OCI-LY1 (cell line): ENCODE data around the gene LRP8.

Experiments used
- H2AFZ ChIP-seq: fragments of 200-600 bp; sonication (generic), shearing (Covaris generic); 2 replicates; pipeline ENCODE4 v1.6.0; 2014; ENCODE audit warnings: antibody characterized with exemption, mild to moderate bottlenecking, low read length
- H3F3A ChIP-seq: fragments of 200-600 bp; sonication (generic), shearing (Covaris generic); 2 replicates; pipeline ENCODE4 v1.6.0; 2014; ENCODE audit warnings: mild to moderate bottlenecking, antibody characterized with exemption, low read length, moderate library complexity; ENCODE audit not compliant: insufficient read depth
- H3K27ac ChIP-seq: fragments of 200-600 bp; sonication (generic); 2 replicates; pipeline ENCODE4 v1.5.1; 2014; ENCODE audit warnings: low read length, mixed run types, mild to moderate bottlenecking, low read depth; ENCODE audit not compliant: poor library complexity, severe bottlenecking
- H3K27me3 ChIP-seq: fragments of 200-600 bp; sonication (generic); 2 replicates; pipeline ENCODE4 v1.6.0; 2014; ENCODE audit warnings: antibody characterized with exemption, mild to moderate bottlenecking, low read length, moderate library complexity; ENCODE audit not compliant: insufficient read depth
- H3K36me3 ChIP-seq: fragments of 200-600 bp; sonication (generic); 2 replicates; pipeline ENCODE4 v1.6.1; 2014; ENCODE audit warnings: mild to moderate bottlenecking, antibody characterized with exemption, low read length, moderate library complexity, mixed read lengths; ENCODE audit not compliant: insufficient read depth
- H3K4me1 ChIP-seq: fragments of 200-600 bp; sonication (generic); 2 replicates; pipeline ENCODE4 v1.5.1; 2014; ENCODE audit warnings: mild to moderate bottlenecking, low read length, moderate library complexity; ENCODE audit not compliant: insufficient read depth, severe bottlenecking
- H3K4me2 ChIP-seq: fragments of 200-600 bp; sonication (generic), shearing (Covaris generic); 2 replicates; pipeline ENCODE4 v1.6.1; 2014; ENCODE audit warnings: low read length
- H3K4me3 ChIP-seq: fragments of 200-600 bp; sonication (generic); 2 replicates; pipeline ENCODE4 v1.5.1; 2014; ENCODE audit warnings: low read length, low read depth, mild to moderate bottlenecking, mixed read lengths; ENCODE audit not compliant: poor library complexity, severe bottlenecking
- H3K79me2 ChIP-seq: fragments of 200-600 bp; shearing (Covaris generic); 2 replicates; pipeline ENCODE4 v1.6.1; 2016; ENCODE audit warnings: mixed run types, low read length, mixed read lengths; ENCODE audit not compliant: insufficient read depth
- H3K9ac ChIP-seq: fragments of 200-600 bp; sonication (generic), shearing (Covaris generic); 2 replicates; pipeline ENCODE4 v1.6.1; 2014; ENCODE audit warnings: mild to moderate bottlenecking, low read length, mixed read lengths
- H3K9me2 ChIP-seq: fragments of 200-600 bp; sonication (generic), shearing (Covaris generic); 2 replicates; pipeline ENCODE4 v1.6.1; 2014; ENCODE audit warnings: low read depth, mild to moderate bottlenecking, low read length, mixed read lengths
- H3K9me3 ChIP-seq: fragments of 200-600 bp; shearing (Covaris generic); 2 replicates; pipeline ENCODE4 v1.6.1; 2014; ENCODE audit warnings: low read length, mixed read lengths
- H4K20me1 ChIP-seq: fragments of 200-600 bp; sonication (generic), shearing (Covaris generic); 2 replicates; pipeline ENCODE4 v1.6.0; 2016; ENCODE audit warnings: mild to moderate bottlenecking, low read length; ENCODE audit not compliant: insufficient read depth
- CTCF ChIP-seq: fragments of 200-600 bp; sonication (generic), shearing (Covaris generic); IDR thresholded peaks from 2 replicates; pipeline ENCODE4 v1.5.1; 2017; ENCODE audit warnings: mild to moderate bottlenecking, antibody characterized with exemption, low read length, moderate library complexity, mixed read lengths
- EZH2 ChIP-seq: fragments of 200-600 bp; sonication (generic), shearing (Covaris generic); IDR thresholded peaks from 2 replicates; pipeline ENCODE4 v1.8.0; 2017; ENCODE audit warnings: borderline replicate concordance, mixed run types, mild to moderate bottlenecking, antibody characterized with exemption, low read length, moderate library complexity, mixed read lengths

LRP8 gene

GRCh38 chr1:53278298-53278725 is 49.6 kb downstream of the LRP8 start:
- H3K9me2 ChIP-seq: no peaks in the 10 kb centered on the region
- no peak overlapping the region for H3K4me3 ChIP-seq
- no peaks in the 10 kb centered on the region for H3K4me1 ChIP-seq
- no peak overlapping the region for H3K9ac ChIP-seq
- no peaks in the 10 kb centered on the region for H4K20me1 ChIP-seq
- H3K36me3 ChIP-seq: peaks cover 79% of the 10 kb centered on the region
- TF ChIP-seq EZH2 (no peak), CTCF (peak; percentile 96)
- H3K27me3 ChIP-seq: no peaks in the 10 kb centered on the region
- no peak overlapping the region for H2AFZ ChIP-seq
- H3K27ac ChIP-seq: no peak overlapping the region
- H3K9me3 ChIP-seq: no peaks in the 10 kb centered on the region
- no peak overlapping the region for H3K4me2 ChIP-seq
- no peaks in the 10 kb centered on the region for H3K79me2 ChIP-seq
- no peaks in the 10 kb centered on the region for H3F3A ChIP-seq

- Histone ChIP-seq H3K9ac (no peak overlapping the region), H3K36me3 (peaks cover 83% of the 10 kb centered on the region)
Observed at GRCh38 chr1:53277326-53277725, 50.5 kb downstream of the LRP8 start.

GRCh38 chr1:53276902-53277281 is 51.0 kb downstream of the LRP8 start:
- no peaks in the 10 kb centered on the region for H3F3A ChIP-seq
- no peaks in the 10 kb centered on the region for H3K4me1 ChIP-seq
- TF ChIP-seq EZH2 (no peak), CTCF (no peak)
- peaks cover 83% of the 10 kb centered on the region for H3K36me3 ChIP-seq
- no peaks in the 10 kb centered on the region for H4K20me1 ChIP-seq
- H3K27me3 ChIP-seq: no peaks in the 10 kb centered on the region
- H3K4me3 ChIP-seq: no peak overlapping the region
- no peaks in the 10 kb centered on the region for H3K9me3 ChIP-seq
- H3K79me2 ChIP-seq: no peaks in the 10 kb centered on the region
- no peaks in the 10 kb centered on the region for H3K9me2 ChIP-seq
- H3K27ac ChIP-seq: no peak overlapping the region
- no peak overlapping the region for H3K4me2 ChIP-seq
- no peak overlapping the region for H2AFZ ChIP-seq
- H3K9ac ChIP-seq: no peak overlapping the region

More at GRCh38 chr1:53277326-53277725, 50.5 kb downstream of the LRP8 start:
- TF ChIP-seq CTCF (no peak), EZH2 (no peak)
- H2AFZ ChIP-seq: no peak overlapping the region
- no peaks in the 10 kb centered on the region for H4K20me1 ChIP-seq
- no peaks in the 10 kb centered on the region for H3K79me2 ChIP-seq
- no peaks in the 10 kb centered on the region for H3F3A ChIP-seq
- H3K4me1 ChIP-seq: no peaks in the 10 kb centered on the region
- no peaks in the 10 kb centered on the region for H3K9me3 ChIP-seq
- no peak overlapping the region for H3K27ac ChIP-seq
- H3K4me3 ChIP-seq: no peak overlapping the region
- no peaks in the 10 kb centered on the region for H3K27me3 ChIP-seq
- no peaks in the 10 kb centered on the region for H3K9me2 ChIP-seq
- no peak overlapping the region for H3K4me2 ChIP-seq
